WTC11 (cell line): ENCODE data around the gene AADAC. TPM values are rescaled to one million over a fixed set of nuclear protein-coding genes. Genes with fewer than 3 reads are reported as not detected.

ENCODE experiments used
- ATAC-seq: fragments of 200-7000 bp; cut with Tn5 transposase; 2 replicates; pipeline ENCODE4 v1.10.0; 2021; ENCODE audit warnings: mild to moderate bottlenecking, moderate library complexity
- CTCF ChIA-PET: fragments of 300-600 bp; sonication (Branson Sonifier 250); formaldehyde crosslinking; loops from one replicate; lab custom pipeline; 2021; ENCODE audit warnings: antibody characterized with exemption; lab: Charles Lee
- POLR2A ChIA-PET: fragments of 350-600 bp; sonication (Branson Sonifier 250); formaldehyde crosslinking; loops from one replicate; lab custom pipeline; 2021; ENCODE audit warnings: antibody characterized with exemption; lab: Charles Lee
- DNase-seq: peaks from one replicate; pipeline ENCODE4 v3.0.0; 2021; ENCODE audit warnings: low spot score
- H3K27ac Mint-ChIP-seq: 2 replicates; pipeline ENCODE4 v1.8.0; 2021; ENCODE audit warnings: mixed read lengths
- H3K27me3 Mint-ChIP-seq: 2 replicates; pipeline ENCODE4 v1.8.0; 2021; ENCODE audit warnings: low read depth, mild to moderate bottlenecking, moderate library complexity, mixed read lengths
- H3K36me3 Mint-ChIP-seq: 2 replicates; pipeline ENCODE4 v1.8.0; 2021; ENCODE audit warnings: mixed read lengths
- H3K4me1 Mint-ChIP-seq: 2 replicates; pipeline ENCODE4 v1.8.0; 2022; ENCODE audit warnings: mixed read lengths
- H3K4me3 Mint-ChIP-seq: 2 replicates; pipeline ENCODE4 v1.8.0; 2021; ENCODE audit warnings: mild to moderate bottlenecking, moderate library complexity, mixed read lengths
- H3K9me3 Mint-ChIP-seq: 2 replicates; pipeline ENCODE4 v1.8.0; 2021; ENCODE audit warnings: mixed read lengths
- ESRRA ChIP-seq: sonication (generic); formaldehyde crosslinking; IDR thresholded peaks from 2 replicates; pipeline ENCODE4 v1.8.1; 2022; ENCODE audit warnings: mild to moderate bottlenecking, missing genetic modification reagents, borderline replicate concordance
- ETV6 ChIP-seq: sonication (generic); formaldehyde crosslinking; IDR thresholded peaks from 2 replicates; pipeline ENCODE4 v1.8.1; 2022; ENCODE audit warnings: mild to moderate bottlenecking, missing genetic modification reagents
- GRHL2 ChIP-seq: fragments of 250-450 bp; sonication (Bioruptor Pico); IDR thresholded peaks from 2 replicates; pipeline ENCODE4 v1.8.0; 2022; ENCODE audit warnings: mild to moderate bottlenecking, moderate library complexity; ENCODE audit not compliant: insufficient replicate concordance, severe bottlenecking
- KAT7 ChIP-seq: sonication (generic); formaldehyde crosslinking; IDR thresholded peaks from 2 replicates; pipeline ENCODE4 v1.8.1; 2023; ENCODE audit warnings: missing genetic modification reagents, mild to moderate bottlenecking, borderline replicate concordance
- MYBL2 ChIP-seq: sonication (generic); formaldehyde crosslinking; IDR thresholded peaks from 2 replicates; pipeline ENCODE4 v1.8.1; 2023; ENCODE audit warnings: mild to moderate bottlenecking, moderate library complexity, missing genetic modification reagents
- NR3C1 ChIP-seq: sonication (generic); formaldehyde crosslinking; conservative IDR thresholded peaks from 2 replicates; pipeline ENCODE4 v1.8.1; 2023; ENCODE audit warnings: low read depth, mild to moderate bottlenecking, missing genetic modification reagents
- OVOL2 ChIP-seq: fragments of 250-450 bp; sonication (Bioruptor Pico); IDR thresholded peaks from 2 replicates; pipeline ENCODE4 v1.9.0; 2021; ENCODE audit warnings: mild to moderate bottlenecking, borderline replicate concordance
- SMAD3 ChIP-seq: sonication (generic); formaldehyde crosslinking; IDR thresholded peaks from 2 replicates; pipeline ENCODE4 v1.8.0; 2022; ENCODE audit warnings: missing genetic modification reagents, mild to moderate bottlenecking, borderline replicate concordance
- SOX15 ChIP-seq: fragments of 250-450 bp; sonication (Bioruptor Pico); IDR thresholded peaks from 2 replicates; pipeline ENCODE4 v1.9.0; 2021; ENCODE audit warnings: mild to moderate bottlenecking
- ZNF121 ChIP-seq: sonication (generic); formaldehyde crosslinking; IDR thresholded peaks from 2 replicates; pipeline ENCODE4 v1.8.0; 2023; ENCODE audit warnings: missing genetic modification reagents
- ZNF263 ChIP-seq: sonication (generic); formaldehyde crosslinking; IDR thresholded peaks from 2 replicates; pipeline ENCODE4 v1.8.1; 2022; ENCODE audit warnings: low read depth, mild to moderate bottlenecking, moderate library complexity, missing genetic modification reagents
- ZNF396 ChIP-seq: fragments of 250-450 bp; sonication (Bioruptor Pico); IDR thresholded peaks from 2 replicates; pipeline ENCODE4 v1.8.0; 2021; ENCODE audit warnings: mild to moderate bottlenecking, moderate library complexity, borderline replicate concordance
- total RNA-seq: library from RNA; stranded (reverse); gene quantifications from 3 replicates; pipeline ENCODE4 v1.2.3, GENCODE V29; 2021
- TF ChIP-seq, protein P1 (sequence below): fragments of 250-450 bp; sonication (Bioruptor Pico); IDR thresholded peaks from 2 replicates; pipeline ENCODE4 v2.1.2; 2022; ENCODE audit warnings: mild to moderate bottlenecking, moderate library complexity
- TF ChIP-seq, protein P2 (sequence below): sonication (generic); formaldehyde crosslinking; IDR thresholded peaks from 2 replicates; pipeline ENCODE4 v1.8.0; 2022; ENCODE audit warnings: mild to moderate bottlenecking, missing genetic modification reagents
- TF ChIP-seq, protein P3 (sequence below): sonication (generic); formaldehyde crosslinking; IDR thresholded peaks from 2 replicates; pipeline ENCODE4 v1.8.1; 2023; ENCODE audit warnings: mild to moderate bottlenecking, missing genetic modification reagents, moderate library complexity
- TF ChIP-seq, protein P4 (sequence below): fragments of 250-450 bp; sonication (Bioruptor Pico); IDR thresholded peaks from 2 replicates; pipeline ENCODE4 v1.8.0; 2021; ENCODE audit warnings: mild to moderate bottlenecking
- TF ChIP-seq, protein P5 (sequence below): sonication (generic); formaldehyde crosslinking; IDR thresholded peaks from 2 replicates; pipeline ENCODE4 v1.8.1; 2023; ENCODE audit warnings: mild to moderate bottlenecking, missing genetic modification reagents, moderate library complexity
- TF ChIP-seq, protein P6 (sequence below): sonication (generic); formaldehyde crosslinking; IDR thresholded peaks from 2 replicates; pipeline ENCODE4 v1.8.1; 2023; ENCODE audit warnings: mild to moderate bottlenecking, missing genetic modification reagents
- TF ChIP-seq, protein P7 (sequence below): sonication (generic); formaldehyde crosslinking; IDR thresholded peaks from 2 replicates; pipeline ENCODE4 v1.8.1; 2023; ENCODE audit warnings: mild to moderate bottlenecking, moderate library complexity, missing genetic modification reagents
- TF ChIP-seq, protein P8 (sequence below): sonication (generic); formaldehyde crosslinking; IDR thresholded peaks from 2 replicates; pipeline ENCODE4 v1.8.1; 2022; ENCODE audit warnings: low read depth, mild to moderate bottlenecking, moderate library complexity, missing genetic modification reagents, borderline replicate concordance
- TF ChIP-seq, protein P9 (sequence below): sonication (generic); formaldehyde crosslinking; conservative IDR thresholded peaks from 2 replicates; pipeline ENCODE4 v1.8.1; 2023; ENCODE audit warnings: mild to moderate bottlenecking, low read depth, missing genetic modification reagents, moderate library complexity

Gene AADAC
- total RNA-seq, 1 experiment from 2014 or later: 0.11 TPM

DNA sequence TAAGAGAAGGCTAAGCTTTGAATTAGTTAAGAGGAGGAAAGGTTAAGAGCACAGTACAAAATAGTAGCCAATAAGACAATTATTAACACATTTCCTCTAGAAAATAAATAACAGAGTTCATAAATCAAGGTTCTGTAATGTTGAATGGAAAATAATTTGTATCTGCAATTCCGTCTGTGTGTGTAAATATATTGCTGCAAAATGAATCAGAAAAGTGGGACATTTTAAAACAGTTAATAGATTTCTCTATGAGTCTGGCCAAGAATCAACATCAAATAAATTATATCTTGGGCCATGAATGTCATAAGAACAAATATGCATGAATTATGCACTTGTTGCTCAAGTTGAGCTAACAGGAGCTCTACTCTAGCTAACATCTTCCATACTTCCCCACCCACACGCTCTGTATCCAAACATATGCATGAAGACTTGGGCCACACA lies 45.3 kb downstream of the AADAC start (continued):
- TF ChIP-seq OVOL2 (CRISPR knock-in tag): no peak
- TF ChIP-seq ZNF263 (CRISPR knock-in tag): no peak
- TF ChIP-seq, protein P1, sequence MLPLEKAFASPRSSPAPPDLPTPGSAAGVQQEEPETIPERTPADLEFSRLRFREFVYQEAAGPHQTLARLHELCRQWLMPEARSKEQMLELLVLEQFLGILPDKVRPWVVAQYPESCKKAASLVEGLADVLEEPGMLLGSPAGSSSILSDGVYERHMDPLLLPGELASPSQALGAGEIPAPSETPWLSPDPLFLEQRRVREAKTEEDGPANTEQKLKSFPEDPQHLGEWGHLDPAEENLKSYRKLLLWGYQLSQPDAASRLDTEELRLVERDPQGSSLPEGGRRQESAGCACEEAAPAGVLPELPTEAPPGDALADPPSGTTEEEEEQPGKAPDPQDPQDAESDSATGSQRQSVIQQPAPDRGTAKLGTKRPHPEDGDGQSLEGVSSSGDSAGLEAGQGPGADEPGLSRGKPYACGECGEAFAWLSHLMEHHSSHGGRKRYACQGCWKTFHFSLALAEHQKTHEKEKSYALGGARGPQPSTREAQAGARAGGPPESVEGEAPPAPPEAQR (CRISPR knock-in tag): no peak
- no peak for TF ChIP-seq SOX15 (CRISPR knock-in tag)
- TF ChIP-seq, protein P2, sequence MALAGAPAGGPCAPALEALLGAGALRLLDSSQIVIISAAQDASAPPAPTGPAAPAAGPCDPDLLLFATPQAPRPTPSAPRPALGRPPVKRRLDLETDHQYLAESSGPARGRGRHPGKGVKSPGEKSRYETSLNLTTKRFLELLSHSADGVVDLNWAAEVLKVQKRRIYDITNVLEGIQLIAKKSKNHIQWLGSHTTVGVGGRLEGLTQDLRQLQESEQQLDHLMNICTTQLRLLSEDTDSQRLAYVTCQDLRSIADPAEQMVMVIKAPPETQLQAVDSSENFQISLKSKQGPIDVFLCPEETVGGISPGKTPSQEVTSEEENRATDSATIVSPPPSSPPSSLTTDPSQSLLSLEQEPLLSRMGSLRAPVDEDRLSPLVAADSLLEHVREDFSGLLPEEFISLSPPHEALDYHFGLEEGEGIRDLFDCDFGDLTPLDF: no peak
- TF ChIP-seq ZNF121 (CRISPR knock-in tag): no peak

DNA sequence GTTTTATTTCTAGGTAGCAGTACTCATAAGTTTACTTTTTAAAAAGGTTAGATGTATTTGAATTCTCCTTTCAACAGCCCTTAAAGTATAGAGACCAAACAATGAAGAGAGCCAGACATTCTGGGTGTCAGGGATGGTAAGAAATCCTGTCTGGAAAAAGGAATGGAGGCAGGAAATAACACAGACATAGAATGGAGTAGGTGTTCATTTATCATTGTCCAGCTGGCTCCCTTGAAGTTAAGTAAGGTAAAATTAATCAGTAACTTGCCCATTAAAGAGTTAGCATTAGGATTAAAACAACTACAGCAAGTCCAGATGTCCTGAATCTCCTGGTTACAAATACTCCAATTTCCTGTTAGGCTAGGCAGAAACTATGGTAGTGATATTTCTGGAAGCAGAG lies 46.0 kb downstream of the AADAC start:
- Mint-ChIP-seq H3K36me3 (no peaks in the 10 kb centered on the region), H3K27me3 (no peaks in the 10 kb centered on the region), H3K27ac (no peak overlapping the region), H3K4me3 (no peak overlapping the region), H3K4me1 (no peaks in the 10 kb centered on the region), H3K9me3 (no peaks in the 10 kb centered on the region)
- no peak for ATAC-seq
- TF ChIP-seq ETV6 (CRISPR knock-in tag) (no peak), KAT7 (CRISPR knock-in tag) (no peak), SMAD3 (CRISPR knock-in tag) (no peak), ZNF396 (no peak), ESRRA (CRISPR knock-in tag) (no peak), GRHL2 (CRISPR knock-in tag) (no peak), MYBL2 (no peak), NR3C1 (CRISPR knock-in tag) (no peak)
- TF ChIP-seq, protein P3, sequence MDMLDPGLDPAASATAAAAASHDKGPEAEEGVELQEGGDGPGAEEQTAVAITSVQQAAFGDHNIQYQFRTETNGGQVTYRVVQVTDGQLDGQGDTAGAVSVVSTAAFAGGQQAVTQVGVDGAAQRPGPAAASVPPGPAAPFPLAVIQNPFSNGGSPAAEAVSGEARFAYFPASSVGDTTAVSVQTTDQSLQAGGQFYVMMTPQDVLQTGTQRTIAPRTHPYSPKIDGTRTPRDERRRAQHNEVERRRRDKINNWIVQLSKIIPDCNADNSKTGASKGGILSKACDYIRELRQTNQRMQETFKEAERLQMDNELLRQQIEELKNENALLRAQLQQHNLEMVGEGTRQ (CRISPR knock-in tag): no peak
- ChIA-PET POLR2A (no interaction called here), CTCF (no interaction called here)
- no peak for DNase-seq

DNA sequence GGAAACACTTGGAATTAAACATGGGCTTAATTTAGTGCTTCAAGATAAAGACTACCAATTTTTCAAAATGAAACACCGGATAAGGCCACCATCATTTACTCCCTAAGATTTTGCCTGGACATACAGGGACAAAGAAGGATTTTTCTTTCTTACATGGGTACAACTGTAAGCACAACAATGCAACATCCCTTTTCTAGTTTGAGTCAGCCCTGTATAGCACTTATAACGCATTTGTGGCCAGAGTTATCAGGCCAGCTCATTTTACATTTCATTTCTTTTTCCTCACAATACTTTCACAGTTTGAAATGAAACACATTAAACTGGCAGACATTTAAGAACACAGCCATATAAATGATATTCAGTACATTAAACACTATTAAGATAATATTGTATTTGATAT lies 49.7 kb downstream of the AADAC start:
- no peak for ATAC-seq
- TF ChIP-seq, protein P4, sequence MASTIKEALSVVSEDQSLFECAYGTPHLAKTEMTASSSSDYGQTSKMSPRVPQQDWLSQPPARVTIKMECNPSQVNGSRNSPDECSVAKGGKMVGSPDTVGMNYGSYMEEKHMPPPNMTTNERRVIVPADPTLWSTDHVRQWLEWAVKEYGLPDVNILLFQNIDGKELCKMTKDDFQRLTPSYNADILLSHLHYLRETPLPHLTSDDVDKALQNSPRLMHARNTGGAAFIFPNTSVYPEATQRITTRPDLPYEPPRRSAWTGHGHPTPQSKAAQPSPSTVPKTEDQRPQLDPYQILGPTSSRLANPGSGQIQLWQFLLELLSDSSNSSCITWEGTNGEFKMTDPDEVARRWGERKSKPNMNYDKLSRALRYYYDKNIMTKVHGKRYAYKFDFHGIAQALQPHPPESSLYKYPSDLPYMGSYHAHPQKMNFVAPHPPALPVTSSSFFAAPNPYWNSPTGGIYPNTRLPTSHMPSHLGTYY (CRISPR knock-in tag): no peak
- TF ChIP-seq, protein P5, sequence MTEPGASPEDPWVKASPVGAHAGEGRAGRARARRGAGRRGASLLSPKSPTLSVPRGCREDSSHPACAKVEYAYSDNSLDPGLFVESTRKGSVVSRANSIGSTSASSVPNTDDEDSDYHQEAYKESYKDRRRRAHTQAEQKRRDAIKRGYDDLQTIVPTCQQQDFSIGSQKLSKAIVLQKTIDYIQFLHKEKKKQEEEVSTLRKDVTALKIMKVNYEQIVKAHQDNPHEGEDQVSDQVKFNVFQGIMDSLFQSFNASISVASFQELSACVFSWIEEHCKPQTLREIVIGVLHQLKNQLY (CRISPR knock-in tag): no peak
- TF ChIP-seq, protein P6, sequence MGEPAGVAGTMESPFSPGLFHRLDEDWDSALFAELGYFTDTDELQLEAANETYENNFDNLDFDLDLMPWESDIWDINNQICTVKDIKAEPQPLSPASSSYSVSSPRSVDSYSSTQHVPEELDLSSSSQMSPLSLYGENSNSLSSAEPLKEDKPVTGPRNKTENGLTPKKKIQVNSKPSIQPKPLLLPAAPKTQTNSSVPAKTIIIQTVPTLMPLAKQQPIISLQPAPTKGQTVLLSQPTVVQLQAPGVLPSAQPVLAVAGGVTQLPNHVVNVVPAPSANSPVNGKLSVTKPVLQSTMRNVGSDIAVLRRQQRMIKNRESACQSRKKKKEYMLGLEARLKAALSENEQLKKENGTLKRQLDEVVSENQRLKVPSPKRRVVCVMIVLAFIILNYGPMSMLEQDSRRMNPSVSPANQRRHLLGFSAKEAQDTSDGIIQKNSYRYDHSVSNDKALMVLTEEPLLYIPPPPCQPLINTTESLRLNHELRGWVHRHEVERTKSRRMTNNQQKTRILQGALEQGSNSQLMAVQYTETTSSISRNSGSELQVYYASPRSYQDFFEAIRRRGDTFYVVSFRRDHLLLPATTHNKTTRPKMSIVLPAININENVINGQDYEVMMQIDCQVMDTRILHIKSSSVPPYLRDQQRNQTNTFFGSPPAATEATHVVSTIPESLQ (CRISPR knock-in tag): no peak
- TF ChIP-seq, protein P7, sequence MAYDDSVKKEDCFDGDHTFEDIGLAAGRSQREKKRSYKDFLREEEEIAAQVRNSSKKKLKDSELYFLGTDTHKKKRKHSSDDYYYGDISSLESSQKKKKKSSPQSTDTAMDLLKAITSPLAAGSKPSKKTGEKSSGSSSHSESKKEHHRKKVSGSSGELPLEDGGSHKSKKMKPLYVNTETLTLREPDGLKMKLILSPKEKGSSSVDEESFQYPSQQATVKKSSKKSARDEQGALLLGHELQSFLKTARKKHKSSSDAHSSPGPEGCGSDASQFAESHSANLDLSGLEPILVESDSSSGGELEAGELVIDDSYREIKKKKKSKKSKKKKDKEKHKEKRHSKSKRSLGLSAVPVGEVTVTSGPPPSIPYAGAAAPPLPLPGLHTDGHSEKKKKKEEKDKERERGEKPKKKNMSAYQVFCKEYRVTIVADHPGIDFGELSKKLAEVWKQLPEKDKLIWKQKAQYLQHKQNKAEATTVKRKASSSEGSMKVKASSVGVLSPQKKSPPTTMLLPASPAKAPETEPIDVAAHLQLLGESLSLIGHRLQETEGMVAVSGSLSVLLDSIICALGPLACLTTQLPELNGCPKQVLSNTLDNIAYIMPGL: no peak
- TF ChIP-seq, protein P8, sequence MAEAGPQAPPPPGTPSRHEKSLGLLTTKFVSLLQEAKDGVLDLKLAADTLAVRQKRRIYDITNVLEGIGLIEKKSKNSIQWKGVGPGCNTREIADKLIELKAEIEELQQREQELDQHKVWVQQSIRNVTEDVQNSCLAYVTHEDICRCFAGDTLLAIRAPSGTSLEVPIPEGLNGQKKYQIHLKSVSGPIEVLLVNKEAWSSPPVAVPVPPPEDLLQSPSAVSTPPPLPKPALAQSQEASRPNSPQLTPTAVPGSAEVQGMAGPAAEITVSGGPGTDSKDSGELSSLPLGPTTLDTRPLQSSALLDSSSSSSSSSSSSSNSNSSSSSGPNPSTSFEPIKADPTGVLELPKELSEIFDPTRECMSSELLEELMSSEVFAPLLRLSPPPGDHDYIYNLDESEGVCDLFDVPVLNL: no peak
- no peak for TF ChIP-seq NR3C1 (CRISPR knock-in tag)
- TF ChIP-seq, protein P9, sequence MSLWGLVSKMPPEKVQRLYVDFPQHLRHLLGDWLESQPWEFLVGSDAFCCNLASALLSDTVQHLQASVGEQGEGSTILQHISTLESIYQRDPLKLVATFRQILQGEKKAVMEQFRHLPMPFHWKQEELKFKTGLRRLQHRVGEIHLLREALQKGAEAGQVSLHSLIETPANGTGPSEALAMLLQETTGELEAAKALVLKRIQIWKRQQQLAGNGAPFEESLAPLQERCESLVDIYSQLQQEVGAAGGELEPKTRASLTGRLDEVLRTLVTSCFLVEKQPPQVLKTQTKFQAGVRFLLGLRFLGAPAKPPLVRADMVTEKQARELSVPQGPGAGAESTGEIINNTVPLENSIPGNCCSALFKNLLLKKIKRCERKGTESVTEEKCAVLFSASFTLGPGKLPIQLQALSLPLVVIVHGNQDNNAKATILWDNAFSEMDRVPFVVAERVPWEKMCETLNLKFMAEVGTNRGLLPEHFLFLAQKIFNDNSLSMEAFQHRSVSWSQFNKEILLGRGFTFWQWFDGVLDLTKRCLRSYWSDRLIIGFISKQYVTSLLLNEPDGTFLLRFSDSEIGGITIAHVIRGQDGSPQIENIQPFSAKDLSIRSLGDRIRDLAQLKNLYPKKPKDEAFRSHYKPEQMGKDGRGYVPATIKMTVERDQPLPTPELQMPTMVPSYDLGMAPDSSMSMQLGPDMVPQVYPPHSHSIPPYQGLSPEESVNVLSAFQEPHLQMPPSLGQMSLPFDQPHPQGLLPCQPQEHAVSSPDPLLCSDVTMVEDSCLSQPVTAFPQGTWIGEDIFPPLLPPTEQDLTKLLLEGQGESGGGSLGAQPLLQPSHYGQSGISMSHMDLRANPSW: no peak

More for the DNA sequence above, 49.7 kb downstream of the AADAC start:
- ChIA-PET POLR2A (no interaction called here), CTCF (no interaction called here)
- Mint-ChIP-seq H3K9me3 (no peaks in the 10 kb centered on the region), H3K27ac (no peak overlapping the region), H3K4me3 (no peak overlapping the region), H3K36me3 (no peaks in the 10 kb centered on the region), H3K27me3 (no peaks in the 10 kb centered on the region), H3K4me1 (no peaks in the 10 kb centered on the region)
- DNase-seq: no peak
